Thyroid gland (tissue), 4 donors: ENCODE measurements around the gene HIRIP3.

Experiments used
- POLR2A ChIP-seq, 2 donors: fragments of 450-650 bp; IDR thresholded peaks; one replicate each; pipeline ENCODE4 v1.6.1; 2017; ENCODE audit warnings: antibody characterized with exemption in 2 of 2, mild to moderate bottlenecking in 2 of 2, moderate library complexity in 1 of 2
- TF ChIP-seq, protein P1 (sequence below), 6 experiments: fragments of 200-600 bp in 3 of 6; fragments of 450-650 bp in 3 of 6; sonication (generic) in 3 of 6; IDR thresholded peaks; one replicate each; pipeline ENCODE4 v1.5.1; 2016 to 2019; ENCODE audit warnings: antibody characterized with exemption in 6 of 6, mild to moderate bottlenecking in 2 of 6, inconsistent platforms in 1 of 6, moderate library complexity in 1 of 6

- TF ChIP-seq, protein P1, sequence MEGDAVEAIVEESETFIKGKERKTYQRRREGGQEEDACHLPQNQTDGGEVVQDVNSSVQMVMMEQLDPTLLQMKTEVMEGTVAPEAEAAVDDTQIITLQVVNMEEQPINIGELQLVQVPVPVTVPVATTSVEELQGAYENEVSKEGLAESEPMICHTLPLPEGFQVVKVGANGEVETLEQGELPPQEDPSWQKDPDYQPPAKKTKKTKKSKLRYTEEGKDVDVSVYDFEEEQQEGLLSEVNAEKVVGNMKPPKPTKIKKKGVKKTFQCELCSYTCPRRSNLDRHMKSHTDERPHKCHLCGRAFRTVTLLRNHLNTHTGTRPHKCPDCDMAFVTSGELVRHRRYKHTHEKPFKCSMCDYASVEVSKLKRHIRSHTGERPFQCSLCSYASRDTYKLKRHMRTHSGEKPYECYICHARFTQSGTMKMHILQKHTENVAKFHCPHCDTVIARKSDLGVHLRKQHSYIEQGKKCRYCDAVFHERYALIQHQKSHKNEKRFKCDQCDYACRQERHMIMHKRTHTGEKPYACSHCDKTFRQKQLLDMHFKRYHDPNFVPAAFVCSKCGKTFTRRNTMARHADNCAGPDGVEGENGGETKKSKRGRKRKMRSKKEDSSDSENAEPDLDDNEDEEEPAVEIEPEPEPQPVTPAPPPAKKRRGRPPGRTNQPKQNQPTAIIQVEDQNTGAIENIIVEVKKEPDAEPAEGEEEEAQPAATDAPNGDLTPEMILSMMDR (IDR thresholded peaks at IDR 0.05), result no peak
- no peak for TF ChIP-seq POLR2A (IDR thresholded peaks at IDR 0.05)
Measured at GRCh38 chr16:30010844-30011713, 15.7 kb upstream of the HIRIP3 start, which contains the start of gene DOC2A.
